Fibroblast of the aortic adventitia (primary cell): ENCODE data around the gene THG1L. TPM values are rescaled to one million over a fixed set of nuclear protein-coding genes. Genes with fewer than 3 reads are reported as not detected.

Experiments
- DNase-seq: peaks from one replicate; pipeline ENCODE4 v3.0.0-alpha.2; 2010; ENCODE audit warnings: low read depth
- H3K4me3 ChIP-seq: 2 replicates; pipeline ENCODE4 v1.5.1; 2011; ENCODE audit warnings: low read depth, mild to moderate bottlenecking, control low read depth, low read length, moderate library complexity
- total RNA-seq: library from RNA; depleted of rRNA; stranded (reverse); fragments of >200 nt; gene quantifications from 2 replicates; pipeline ENCODE4 v1.2.3, GENCODE V29; 2012; ENCODE audit warnings: low replicate concordance
- TF ChIP-seq, protein P1 (sequence below): IDR thresholded peaks from 2 replicates; pipeline ENCODE4 v1.5.1; 2011; ENCODE audit warnings: mild to moderate bottlenecking, low read length, control low read depth, inconsistent platforms; ENCODE audit not compliant: insufficient read depth

THG1L gene
- total RNA-seq, 1 donor: 18.2 TPM

GRCh38 chr5:157732596-157733262, 1.5 kb downstream of the THG1L start:
- H3K4me3 ChIP-seq: no peak overlapping the region
- no peak for DNase-seq

DNA sequence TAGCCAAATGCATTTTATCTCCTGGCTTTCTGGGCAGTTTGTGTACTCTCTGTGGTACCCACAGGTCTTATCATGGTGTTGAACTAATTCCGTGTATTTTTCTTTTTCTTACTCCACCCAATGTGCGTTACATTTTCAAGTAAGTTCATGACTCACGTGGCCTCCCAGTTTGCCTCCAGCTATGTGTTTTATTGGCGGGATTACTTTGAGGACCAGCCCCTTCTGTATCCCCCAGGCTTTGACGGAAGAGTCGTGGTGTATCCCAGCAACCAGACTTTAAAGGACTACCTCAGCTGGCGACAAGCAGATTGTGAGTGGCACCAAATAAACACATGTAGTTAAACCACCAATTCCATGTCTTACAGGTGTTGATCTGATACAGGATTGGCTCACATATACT, 3.2 kb downstream of the THG1L start:
- H3K4me3 ChIP-seq: no peak overlapping the region
- no peak for DNase-seq
- TF ChIP-seq, protein P1, sequence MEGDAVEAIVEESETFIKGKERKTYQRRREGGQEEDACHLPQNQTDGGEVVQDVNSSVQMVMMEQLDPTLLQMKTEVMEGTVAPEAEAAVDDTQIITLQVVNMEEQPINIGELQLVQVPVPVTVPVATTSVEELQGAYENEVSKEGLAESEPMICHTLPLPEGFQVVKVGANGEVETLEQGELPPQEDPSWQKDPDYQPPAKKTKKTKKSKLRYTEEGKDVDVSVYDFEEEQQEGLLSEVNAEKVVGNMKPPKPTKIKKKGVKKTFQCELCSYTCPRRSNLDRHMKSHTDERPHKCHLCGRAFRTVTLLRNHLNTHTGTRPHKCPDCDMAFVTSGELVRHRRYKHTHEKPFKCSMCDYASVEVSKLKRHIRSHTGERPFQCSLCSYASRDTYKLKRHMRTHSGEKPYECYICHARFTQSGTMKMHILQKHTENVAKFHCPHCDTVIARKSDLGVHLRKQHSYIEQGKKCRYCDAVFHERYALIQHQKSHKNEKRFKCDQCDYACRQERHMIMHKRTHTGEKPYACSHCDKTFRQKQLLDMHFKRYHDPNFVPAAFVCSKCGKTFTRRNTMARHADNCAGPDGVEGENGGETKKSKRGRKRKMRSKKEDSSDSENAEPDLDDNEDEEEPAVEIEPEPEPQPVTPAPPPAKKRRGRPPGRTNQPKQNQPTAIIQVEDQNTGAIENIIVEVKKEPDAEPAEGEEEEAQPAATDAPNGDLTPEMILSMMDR: no peak

More at GRCh38 chr5:157732596-157733262, 1.5 kb downstream of the THG1L start:
- TF ChIP-seq, protein P1: no peak

GRCh38 chr5:157735991-157736390, 4.8 kb downstream of the THG1L start:
- TF ChIP-seq, protein P1: no peak
- H3K4me3 ChIP-seq: no peak overlapping the region
- no peak for DNase-seq

DNA sequence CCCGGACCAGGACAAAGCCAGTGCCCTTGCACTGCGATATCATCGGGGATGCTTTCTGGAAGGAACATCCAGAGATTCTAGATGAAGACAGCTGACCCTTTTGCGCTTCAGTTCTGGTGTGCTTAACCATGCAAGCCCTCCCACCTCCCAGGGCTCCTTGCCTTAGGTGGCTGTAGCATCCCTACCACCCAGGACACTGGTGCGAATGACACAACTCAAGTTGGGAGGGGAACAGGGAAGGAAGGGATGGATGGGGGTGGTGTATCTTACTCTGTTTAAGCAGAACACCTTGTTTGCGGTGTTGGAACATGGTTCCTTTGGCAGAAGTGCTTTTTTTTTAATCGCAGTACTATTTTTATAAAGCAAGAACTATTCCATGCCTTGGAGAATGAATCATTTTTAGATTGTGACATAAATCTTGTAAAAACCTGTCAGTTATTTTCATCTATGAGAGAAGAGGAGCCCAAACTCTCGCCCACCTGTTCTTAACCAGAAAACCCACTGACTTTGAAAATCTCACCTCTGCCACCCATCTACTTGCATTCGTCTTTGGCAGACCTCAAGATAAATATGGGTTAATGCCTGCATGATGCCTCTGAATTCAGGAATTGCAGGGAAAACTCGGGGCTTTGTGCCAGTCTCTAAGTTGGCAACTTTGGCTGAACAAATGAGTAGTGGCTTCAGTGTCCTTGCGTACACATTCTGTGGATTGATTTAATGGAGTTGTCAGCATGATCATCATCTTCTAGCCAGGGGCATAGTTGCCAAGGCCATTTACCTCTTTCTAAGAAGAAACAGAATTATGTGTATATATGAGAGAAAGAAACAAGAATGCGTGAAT, 8.4 kb downstream of the THG1L start:
- no peak for DNase-seq
- H3K4me3 ChIP-seq: no peak overlapping the region
- TF ChIP-seq, protein P1: no peak

GRCh38 chr5:157740229-157740610, 9.0 kb downstream of the THG1L start:
- no peak for DNase-seq
- no peak overlapping the region for H3K4me3 ChIP-seq
- TF ChIP-seq, protein P1: peak; percentile 33

- no peak overlapping the region for H3K4me3 ChIP-seq
- no peak for DNase-seq
- TF ChIP-seq, protein P1: no peak
Observed at GRCh38 chr5:157741131-157741530, 9.9 kb downstream of the THG1L start.
